ENCODE results near the gene ZC3H8.
"Not testable (repeated sequence)": the region's sequence is repeated elsewhere in the genome, so short reads cannot be mapped to it uniquely, and the experiment has no call there.

ZC3H8 gene

DNA sequence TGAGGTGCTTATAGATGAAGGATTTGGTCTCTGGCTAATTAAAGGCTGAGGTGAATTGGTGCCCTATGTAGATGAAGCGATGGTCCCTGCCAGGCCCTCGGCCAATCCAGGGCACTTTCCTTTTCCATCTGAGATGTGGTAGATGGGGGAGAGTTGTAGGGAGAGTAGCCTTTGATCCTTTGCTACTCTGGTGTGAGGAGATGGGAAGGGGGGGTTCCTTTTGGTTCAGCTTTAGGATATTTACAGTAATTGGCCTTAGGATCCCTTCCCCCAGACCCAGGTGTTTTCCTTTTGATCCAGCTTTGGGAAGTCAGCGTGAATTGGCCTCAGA is 5.4 kb upstream of the ZC3H8 start:
- in situ Hi-C loops (cut with MboI; ENCODE audit: low sequenced_read_pairs) = no loop called here

DNA sequence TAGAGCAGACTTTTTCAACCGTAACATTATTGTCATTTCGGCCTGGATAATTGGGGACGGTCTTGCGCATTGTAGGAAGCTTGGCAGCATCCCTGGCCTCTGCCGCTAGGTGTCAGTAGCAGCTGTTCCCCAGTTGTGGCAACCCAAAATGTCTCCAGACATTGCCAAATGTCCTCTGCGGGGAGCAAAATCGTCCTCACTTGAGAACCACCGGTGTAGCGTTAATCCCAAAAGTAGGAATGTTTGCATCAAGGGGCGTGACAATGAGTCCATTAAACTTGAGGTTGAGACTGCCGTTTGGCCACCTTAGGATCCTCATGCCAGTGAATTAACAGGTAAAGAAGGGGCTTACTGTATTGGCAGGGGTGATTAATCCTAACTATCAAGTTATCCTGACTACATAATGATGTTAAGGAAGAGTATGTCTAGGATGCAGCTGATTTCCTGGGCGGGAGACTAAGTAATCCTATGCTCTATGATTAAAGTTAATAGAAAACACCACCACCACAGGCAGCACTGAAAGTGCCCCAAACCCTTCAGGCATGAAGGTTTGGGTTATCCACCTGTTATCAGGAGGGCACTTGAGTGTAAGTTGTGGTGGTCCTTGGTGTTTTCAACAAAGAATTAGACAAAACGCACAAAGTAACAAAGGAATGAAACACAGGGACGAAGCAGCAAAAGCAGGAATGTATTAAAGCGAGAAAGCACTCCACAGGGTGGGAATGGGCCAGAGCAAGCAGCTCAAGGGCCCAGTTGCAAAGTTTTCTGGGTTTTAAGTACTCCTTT is 4.9 kb upstream of the ZC3H8 start:
- in situ Hi-C loops (cut with MboI; ENCODE audit: low sequenced_read_pairs) = no loop called here

DNA sequence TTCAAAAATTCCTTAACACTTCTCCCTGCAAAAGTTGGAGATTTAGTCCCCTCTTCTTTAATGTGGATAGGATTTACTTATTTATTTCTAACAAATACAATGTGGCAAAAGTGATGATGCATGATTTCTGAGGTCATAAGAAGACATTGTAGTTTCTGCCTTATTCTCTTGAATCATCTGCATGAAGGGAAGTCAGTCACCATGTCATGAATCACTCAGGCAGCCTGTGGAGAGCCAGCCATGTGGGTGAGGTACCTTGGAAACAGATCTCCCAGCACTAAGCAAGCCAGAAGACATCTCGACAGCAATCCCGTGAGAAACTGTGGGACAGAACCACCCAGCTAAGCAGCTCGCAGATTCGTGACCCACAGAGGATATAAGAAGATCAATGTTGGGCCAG is 2.7 kb upstream of the ZC3H8 start:
- in situ Hi-C loops (cut with MboI; ENCODE audit: low sequenced_read_pairs) = no loop called here

DNA sequence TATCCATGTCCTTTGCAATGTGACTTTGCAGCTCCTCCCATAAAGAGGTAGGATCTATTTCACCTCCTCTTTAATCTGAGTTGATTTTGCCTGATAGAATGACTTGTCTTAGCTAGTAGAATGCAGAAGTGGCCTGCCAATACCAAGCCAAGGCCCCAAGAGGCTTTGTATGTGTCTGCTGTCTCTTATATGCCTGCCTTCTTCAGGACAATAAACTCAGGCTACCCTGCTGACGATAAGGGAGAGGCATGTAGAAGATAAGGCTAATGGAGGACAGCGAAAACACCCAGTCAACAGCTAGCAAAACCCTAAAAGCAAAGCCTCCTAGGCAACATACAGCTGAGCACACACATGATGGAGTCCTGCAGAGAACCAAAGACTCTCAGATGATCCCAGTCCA is 1.8 kb upstream of the ZC3H8 start:
- in situ Hi-C loops (cut with MboI; ENCODE audit: low sequenced_read_pairs) = no loop called here

DNA sequence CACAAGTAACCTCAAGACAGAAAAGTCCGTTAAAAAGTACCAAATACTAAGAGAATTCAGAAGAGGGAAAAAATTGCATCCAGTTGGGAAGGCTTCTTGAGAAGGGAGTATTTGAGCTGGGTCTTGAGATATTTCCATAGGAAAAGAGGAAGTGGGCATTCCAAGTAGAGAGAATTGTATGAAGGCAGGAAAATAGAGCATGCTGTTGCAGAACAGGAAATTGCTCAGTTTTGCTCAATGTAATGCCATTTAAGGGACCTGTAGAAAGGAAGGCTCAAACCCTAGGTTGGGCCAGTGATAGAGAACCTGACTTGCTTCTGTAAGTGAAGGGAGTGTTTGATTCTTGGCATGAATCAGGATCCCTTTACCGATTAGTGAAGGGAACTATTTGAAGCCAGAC is 1.0 kb upstream of the ZC3H8 start:
- in situ Hi-C loops (cut with MboI; ENCODE audit: low sequenced_read_pairs) = no loop called here

DNA sequence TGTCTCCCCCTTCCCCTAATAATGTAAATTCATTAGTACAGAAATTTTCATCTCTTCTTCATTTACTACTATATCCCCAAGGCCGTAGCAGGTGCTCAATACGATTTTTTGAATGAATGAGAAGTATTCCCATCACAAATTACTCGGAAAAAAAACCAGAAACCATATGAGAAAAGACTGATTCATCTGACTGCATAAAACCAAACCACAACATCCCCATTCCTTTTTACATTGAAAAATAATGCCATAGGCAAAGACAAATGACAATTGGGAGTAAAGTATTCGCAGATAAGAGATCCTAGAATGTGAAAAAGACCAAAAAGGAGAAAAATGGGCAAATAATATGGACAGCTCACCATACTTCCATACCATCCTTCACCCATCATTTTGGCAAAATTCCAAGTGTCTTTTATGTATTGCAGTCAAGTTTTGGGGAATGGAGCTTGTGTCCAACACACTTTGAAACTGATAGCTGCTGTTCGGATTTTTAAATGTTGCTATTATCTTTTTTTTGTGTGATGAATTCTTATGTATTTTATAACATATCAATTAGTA is 1.5 kb downstream of the ZC3H8 start:
- in situ Hi-C loops (cut with MboI; ENCODE audit: low sequenced_read_pairs) = no loop called here

DNA sequence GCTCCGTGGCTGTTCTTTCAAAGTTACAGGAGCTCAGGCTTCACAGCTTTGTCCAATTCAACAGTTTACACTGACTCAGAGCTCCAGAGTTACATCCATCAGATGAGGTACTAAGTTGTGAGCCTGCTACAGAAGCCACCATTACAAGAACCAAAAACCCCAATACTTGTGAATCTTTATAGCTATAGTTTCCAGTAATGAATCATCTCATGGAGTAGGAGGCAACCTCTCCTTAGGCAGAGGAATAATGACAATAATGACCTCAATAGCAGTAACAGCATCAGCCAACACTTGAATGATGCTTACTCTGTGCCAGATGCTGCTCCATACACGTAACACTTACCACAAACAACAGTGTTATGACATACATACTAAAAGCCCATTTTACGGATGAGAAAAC is 3.6 kb downstream of the ZC3H8 start:
- in situ Hi-C loops (cut with MboI; ENCODE audit: low sequenced_read_pairs) = no loop called here

DNA sequence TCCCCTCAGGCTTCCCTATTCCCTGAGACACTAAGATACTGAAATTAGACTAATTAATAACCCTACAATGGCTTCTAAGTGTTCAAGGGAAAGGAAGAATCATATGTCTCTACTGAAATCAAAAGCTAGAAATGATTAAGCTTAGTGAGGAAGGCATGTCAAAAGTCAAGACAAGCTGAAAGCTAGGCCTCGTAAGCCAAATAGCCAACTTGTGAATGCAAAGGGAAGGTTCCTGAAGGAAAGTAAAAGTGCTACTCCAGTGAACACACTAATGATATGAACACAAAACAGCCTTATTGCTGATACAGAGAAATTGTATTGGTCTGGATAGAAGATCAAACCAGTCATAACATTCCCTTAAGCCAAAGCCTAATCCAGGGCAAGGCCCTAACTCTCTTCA is 10.0 kb downstream of the ZC3H8 start:
- in situ Hi-C loops (cut with MboI; ENCODE audit: low sequenced_read_pairs) = no loop called here

DNA sequence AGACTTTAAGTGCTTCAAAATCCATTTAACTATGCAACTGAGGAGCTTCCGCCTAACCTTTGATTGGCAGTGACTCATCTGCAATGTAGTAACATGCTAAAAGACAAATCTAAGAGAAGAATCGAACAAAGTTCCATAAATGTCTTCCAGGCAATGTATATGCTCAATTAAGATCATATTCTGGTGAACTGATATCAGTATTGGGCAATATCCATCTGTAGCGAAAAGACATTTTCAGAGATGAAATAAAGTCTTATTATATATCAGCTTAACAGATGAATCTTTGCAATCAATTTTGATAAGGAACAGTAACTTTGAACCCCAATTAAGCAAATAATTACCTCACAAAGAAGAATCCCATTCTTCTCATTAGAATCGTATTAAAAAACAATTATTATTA is 11.6 kb downstream of the ZC3H8 start:
- in situ Hi-C loops (cut with MboI; ENCODE audit: low sequenced_read_pairs) = no loop called here

DNA sequence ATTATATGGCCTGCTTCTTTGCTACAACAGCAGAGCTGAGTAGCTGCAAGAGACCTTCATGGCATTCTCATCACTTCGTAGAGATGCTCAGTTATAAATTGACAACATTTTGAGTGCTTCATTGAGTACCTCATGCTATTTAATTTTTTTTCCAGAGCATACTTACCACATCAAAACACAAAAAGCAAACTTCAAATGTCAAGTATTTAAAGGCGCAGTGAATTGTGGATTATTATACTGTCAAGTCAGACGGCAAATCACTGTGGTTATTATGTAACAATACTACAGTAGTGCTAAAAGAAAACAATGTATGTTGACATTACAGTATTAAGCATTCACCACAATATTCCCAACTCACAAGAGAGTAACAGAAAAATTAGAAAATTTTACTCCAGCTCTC is 12.5 kb downstream of the ZC3H8 start:
- in situ Hi-C loops (cut with MboI; ENCODE audit: low sequenced_read_pairs) = no loop called here

DNA sequence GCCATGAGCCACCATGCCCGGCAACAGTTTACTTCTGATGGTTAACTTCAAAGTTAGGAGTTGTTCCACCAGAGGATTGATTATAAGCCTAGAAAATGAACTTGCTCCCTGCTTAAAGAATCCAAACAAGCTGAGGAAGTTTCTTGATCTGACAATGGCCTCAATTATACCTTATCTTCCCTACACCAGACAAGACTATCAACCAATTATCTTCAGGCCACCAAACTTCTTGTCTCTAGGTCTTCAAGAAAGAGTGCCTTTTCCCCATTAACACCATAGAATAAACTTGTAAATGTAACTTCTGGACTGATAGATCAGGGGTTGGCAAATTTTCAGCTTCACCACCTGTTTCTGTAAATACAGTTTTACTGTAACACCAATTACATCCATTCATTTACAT is 15.0 kb downstream of the ZC3H8 start:
- in situ Hi-C loops (cut with MboI; ENCODE audit: low sequenced_read_pairs) = no loop called here

DNA sequence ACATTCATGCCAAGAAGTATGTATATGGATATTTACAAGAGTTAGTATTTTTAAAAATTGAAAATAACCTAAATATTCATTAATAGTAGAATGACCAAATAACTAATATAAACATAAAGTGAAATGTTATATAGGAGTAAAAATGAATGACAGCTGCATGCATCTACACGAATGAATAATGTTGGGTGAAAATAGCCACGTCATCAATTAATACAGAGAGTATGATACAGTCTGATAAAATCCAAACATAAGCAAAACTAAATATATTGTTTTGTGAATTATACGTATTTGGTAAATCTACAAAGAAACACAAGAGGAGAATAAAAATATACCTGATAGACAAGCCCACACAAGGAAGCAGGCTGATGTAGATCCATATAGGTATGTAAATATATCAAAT is 24.5 kb downstream of the ZC3H8 start:
- in situ Hi-C loops (cut with MboI; ENCODE audit: low sequenced_read_pairs) = no loop called here

DNA sequence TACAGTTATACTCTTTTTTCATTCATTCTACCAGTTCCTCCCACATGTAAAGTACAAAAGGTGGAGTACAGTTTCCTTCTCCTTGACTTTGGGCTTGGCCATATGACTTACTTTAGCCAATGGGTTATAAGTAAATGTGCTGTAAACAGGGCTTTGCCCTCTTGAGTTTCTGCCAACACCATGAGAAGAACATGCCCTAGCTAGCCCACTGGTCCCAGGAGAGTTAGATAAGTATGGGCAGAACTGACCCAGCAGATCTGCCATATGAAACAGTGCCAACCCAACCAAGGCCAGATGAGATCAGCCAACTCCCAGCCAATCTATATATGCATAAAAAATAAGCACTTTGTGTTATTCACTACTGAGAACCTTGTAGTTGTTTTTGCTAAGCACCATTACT is 25.5 kb downstream of the ZC3H8 start:
- in situ Hi-C loops (cut with MboI; ENCODE audit: low sequenced_read_pairs) = no loop called here

DNA sequence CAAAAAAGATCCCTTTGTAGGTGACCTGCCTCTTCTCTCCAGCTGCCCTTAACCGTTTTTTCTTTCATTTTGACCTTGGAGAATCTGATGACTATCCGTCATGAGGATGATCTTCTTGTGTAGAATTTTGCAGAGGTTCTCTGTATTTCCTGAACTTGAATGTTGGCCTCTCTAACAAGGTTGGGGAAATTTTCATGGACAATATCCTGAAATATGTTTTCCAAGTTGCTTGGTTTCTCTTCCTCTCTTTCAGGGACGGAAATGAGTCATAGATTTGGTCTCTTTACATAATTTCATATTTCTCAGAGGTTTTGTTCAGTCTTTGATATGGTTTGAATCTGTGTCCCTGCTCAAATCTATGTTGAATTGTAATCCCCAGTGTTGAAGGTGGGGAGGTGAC is 34.0 kb downstream of the ZC3H8 start:
- in situ Hi-C loops (cut with MboI; ENCODE audit: low sequenced_read_pairs) = no loop called here

DNA sequence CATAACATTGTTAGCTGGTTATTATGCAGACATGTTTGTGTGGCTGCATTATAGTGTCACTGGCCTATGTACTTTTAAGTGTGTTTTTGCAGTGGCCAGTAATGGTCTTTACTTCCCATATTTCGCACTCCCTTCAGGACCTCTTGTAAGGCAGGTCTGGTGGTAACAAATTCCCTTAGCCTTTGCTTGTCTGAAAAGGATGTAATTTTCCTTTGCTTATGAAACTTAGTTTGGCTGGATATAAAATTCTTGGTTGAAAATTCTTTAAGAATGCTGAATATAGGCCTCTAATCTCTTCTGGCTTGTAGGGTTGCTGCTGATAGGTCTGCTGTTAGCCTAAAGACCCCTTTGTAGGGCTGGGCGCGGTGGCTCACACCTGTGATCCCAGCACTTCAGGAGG is 34.7 kb downstream of the ZC3H8 start:
- in situ Hi-C loops (cut with MboI; ENCODE audit: low sequenced_read_pairs) = no loop called here

DNA sequence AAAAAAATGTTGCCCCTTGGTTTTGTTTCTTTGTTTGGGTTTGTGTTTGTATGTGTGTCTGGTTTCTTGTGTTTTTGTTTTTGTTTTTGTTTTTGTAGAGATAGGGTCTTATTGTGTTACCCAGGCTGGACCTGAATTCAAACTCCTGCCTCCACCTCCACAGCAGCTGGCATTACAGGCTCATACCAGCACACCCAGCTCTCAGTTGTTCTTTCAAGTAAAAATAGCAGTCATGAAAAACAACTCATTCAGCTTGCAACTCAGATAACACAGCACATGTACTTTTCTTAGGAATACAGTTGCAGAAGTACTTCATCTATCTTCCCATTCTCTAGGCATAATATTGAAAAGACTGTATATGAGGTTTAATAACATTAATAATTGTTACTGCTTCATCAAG is 37.0 kb downstream of the ZC3H8 start:
- in situ Hi-C loops (cut with MboI; ENCODE audit: low sequenced_read_pairs) = no loop called here

DNA sequence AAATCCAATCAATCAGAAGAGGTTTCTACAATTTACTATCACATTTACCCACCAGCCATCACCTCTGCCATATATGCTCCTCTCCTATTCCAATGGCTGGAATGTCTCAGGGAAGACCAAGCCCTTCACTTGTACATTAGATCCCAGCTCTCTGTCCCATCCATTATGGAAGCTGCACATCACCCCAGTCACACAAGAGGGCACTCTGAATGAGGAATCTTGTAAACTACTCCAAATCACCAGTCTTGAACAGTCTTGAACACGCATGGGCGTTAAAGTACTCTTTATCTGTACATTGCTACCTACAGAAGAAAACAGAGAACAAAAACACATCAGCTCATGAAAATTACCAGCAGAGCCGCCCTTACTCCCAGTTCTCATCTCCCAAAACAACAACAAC is 38.7 kb downstream of the ZC3H8 start:
- in situ Hi-C loops (cut with MboI; ENCODE audit: low sequenced_read_pairs) = no loop called here

DNA sequence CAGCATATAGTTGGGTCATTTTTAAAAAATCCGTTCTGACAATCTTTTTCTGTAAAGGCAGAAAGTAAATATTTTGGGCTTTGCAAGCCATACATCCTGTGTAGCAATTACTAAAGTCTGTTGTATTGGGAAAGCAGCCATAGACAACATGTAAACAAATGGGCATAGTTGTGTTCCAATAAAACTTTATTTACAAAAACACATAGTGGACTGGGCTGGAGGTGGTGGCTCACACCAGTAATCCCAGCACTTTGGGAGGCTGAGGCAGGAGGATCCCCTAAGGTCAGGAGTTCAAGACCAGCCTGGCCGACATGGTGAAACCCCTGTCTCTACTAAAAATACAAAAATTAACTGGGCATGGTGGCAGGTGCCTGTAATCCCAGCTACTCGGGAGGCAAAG is 46.9 kb downstream of the ZC3H8 start:
- in situ Hi-C loops (cut with MboI; ENCODE audit: low sequenced_read_pairs) = not testable (repeated sequence)

DNA sequence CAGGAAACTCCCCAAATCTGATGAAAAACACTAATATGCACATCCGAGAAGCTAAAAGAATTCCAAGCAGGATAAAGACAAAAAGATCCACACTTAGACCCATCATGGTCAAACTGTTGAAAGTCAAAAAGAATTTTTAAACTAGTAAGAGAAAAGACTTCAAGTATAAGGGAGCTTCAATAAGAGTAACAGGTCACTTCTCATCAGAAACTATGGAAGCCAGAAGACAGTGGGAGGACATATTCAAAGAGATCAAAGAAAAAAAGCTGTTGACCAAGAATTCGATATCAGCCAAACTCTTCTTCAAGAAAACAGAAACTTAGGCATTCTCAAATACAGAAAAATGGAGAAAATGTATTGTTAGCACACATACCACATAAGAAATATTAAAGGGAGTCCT is 50.4 kb downstream of the ZC3H8 start:
- in situ Hi-C loops (cut with MboI; ENCODE audit: low sequenced_read_pairs) = no loop called here

DNA sequence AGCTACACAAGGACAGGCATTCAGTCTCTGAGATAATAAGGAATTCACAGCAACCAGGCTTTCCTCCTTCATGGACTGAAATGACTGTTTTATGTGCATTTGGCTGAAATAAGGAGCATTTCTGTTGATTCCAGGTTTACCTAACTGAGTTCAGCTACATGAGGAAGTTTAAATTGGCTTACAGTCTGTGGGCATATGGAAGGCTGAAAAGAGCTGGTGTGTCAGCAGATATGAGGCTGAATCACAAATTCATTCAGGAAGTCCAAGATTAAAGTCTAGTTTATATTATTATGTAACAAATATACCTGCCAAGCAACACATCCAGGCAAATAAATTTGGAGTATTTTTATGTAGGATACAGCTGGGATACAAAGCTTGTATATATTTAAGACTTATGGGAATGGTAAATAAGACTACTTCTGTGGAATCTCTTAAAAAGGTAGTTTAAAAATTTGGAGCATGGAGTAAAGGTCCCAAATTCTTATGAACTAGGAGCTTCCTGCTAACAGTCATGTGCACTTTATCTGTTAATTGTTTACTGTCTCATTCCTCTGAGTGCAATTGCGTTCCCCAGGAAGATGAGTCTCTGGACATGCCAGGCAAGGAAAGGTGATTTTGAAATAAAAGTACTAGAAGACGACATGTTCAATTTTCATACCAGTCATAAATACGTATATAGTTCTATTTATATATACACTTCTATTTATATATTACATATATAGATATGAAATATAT is 53.0 kb downstream of the ZC3H8 start:
- in situ Hi-C loops (cut with MboI; ENCODE audit: low sequenced_read_pairs) = no loop called here

DNA sequence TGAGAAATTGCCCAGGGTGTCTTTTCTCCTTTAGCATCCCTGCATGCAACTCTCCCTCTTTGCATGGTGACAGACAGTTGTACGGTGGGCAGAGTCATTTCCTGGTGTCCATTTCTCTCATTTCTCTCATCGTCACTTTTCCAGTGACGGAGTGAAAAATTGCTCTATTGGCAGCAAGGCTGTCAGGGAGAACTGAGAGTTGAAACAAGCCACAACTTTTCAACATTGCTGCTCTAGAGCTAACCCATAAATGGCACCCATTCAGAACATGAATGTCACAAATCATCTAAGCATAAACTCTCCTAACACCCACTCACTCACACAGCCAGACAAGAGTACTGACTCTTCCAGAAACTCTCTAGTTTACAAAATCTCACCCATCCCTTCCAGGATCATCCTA is 55.7 kb downstream of the ZC3H8 start:
- in situ Hi-C loops (cut with MboI; ENCODE audit: low sequenced_read_pairs) = no loop called here

DNA sequence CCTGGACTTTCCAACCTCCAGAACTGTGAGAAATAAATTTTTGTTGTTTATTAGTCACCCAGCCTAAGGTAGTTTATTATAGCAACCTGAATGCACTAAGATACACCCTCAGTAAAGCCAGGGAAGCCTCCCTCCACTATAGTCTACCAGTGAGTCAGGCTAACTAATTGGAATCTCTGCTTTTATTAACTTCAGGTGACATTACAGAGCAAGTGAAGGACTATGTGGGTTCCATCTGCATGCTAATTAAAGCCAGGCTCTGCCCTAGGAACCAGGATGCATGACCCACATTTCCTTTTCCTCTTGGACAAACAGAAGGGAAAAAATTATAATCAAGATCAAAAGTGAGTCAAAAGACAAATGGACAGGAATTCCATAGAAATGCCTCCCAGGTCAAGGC is 56.1 kb downstream of the ZC3H8 start:
- in situ Hi-C loops (cut with MboI; ENCODE audit: low sequenced_read_pairs) = no loop called here

DNA sequence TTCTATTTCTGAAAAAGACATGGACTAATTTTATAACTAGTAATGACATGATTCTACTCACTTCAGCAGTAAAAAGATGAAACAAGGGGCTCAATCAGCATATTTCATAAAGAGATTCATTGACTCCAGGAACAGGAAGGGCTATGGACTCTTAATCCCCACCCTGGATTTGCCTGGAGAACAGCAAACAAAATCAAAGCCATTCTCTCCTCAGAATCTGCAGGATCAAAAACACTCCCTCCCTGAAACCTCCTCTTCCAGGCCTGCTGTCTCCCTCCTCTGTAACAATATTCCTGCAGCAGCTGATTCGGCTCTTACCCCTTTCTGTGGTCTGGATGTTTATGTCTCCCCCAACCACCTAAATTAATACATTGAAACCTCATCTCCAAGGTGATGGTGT is 57.0 kb downstream of the ZC3H8 start:
- in situ Hi-C loops (cut with MboI; ENCODE audit: low sequenced_read_pairs) = no loop called here
